Activated T-cell treated with anti-CD3 and anti-CD28 coated beads for 24 hours (primary cell): ENCODE results near the gene NAV2.
A peak's percentile ranks its signal among the peaks of the same experiment; 100 is the strongest.

ENCODE experiments used
- DNase-seq: peaks from one replicate; pipeline ENCODE4 v3.0.0-alpha.2; 2020; ENCODE audit warnings: low read depth

The NAV2 gene

DNA sequence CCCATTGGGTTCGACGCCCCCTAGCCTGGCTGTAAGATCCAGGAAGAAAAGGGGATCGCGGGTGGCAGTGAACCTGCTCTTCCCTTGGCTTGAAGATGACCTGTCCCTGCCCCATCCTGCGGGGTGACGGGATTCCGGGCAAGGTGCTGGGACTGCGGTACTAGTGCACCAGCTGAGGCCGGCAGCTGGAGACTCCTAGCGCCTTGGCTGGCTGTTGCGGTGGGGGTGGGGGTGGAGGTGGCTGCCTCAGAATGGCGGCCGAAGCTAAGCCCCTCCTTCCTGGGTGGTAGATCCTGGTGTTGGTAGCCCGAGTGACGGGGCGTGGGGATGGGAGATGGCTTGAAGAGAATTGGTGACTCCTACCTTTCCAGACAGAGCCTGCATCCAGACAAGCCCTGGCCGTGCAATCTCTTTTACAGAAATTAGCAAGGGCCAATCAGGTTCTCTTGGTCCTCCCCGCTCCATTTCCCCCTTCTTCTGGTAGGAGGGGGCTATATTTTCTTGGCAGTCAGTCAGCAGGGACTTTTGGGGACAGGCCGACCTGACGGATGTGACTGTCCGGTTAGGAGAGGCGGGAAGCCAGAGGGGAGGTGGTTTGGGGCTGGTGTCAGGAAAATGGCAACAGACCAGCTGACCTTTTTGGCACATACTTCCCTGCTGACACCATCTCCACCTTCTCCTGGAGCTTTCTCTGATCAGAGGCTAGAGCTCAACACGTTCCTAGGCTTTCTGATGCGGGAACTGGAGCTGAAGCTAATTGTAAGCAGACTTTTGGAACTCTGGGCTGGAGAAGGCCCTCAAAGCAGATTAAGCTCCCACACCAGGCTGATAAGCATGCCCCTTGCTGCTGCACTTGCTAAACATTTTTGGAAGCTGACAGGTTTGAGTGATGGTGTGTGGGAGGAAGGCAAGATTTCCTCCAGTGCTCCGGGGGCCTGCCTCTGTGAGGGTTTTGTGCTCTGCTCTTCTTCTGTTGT lies 2.0 kb downstream of the NAV2 start:
- DNase-seq: no peak

DNA sequence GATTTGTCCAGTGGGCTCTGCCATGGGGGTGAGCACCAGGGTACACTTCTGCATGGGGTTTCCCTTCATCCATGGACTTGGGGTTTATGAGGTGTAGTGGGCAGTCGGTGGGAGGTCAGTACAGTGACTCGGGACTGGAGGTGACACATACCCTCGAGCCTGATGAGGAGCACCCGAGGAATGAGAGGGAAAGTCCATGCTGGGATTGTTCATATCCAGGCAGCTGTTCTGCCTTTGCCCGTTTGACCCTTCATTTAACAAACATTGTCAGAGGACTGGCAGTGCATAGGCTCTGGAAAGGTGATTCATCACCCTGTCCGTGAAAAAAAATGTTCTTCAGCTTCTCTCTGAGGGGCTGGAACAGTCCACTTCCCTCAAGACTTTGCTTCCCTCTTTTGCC lies 2.7 kb downstream of the NAV2 start:
- no peak for DNase-seq

DNA sequence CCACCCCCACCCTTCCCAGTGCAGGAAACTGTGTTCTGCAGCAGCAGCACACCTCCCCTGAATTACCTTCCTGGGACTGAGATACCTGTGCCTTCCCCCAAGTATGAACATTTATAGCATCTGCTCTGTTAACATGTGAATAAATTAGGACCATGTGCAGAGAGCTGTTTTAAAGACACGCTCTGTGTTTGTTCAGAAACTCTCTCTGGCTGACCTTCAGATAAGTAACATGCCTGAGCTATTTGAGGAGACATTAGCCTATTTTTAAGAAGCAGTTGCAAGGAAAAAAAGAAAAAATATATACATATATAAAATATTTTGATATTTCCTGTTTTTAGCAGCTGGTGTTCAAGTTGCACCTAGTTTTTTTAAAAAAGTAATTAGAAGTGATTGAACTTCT lies 5.4 kb downstream of the NAV2 start:
- DNase-seq: no peak

DNA sequence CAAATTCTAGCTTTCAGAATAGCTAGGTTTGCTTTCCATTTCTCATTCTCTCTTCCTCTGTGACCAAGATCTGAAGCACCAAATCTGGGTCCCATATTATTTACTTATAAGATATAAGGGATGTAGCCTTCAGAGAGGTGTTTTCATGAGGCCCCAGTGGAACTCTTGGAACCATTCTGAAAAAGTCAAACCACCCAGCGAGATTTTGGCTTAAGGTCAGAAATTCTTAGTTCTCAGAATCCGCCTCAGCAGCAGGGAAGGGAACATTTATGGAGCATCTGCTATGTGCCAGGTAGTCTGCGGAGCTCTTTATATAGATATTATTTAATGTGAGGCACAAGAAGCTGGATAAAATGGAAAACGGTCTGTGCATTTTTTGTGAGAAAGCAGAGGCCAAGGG lies 6.3 kb downstream of the NAV2 start:
- no peak for DNase-seq

DNA sequence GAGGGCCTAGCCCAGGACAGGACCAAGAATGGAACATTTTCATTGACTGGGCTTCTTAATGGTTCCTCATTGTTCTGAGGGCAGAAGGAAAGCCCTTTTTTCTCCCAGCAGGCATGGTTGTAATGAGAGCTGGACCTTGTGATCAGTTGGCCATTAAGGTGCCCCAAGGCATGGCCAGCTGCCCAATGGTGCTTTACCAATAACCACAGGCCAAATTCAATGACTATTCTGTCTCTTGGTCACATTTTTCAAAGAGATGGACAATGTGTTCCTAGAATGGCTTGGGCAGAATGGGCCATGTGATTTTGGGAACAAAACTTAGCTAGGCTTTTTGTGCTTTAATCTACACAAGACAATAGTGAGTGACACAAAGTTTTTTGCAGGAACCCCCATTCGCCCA lies 7.3 kb downstream of the NAV2 start:
- no peak for DNase-seq

DNA sequence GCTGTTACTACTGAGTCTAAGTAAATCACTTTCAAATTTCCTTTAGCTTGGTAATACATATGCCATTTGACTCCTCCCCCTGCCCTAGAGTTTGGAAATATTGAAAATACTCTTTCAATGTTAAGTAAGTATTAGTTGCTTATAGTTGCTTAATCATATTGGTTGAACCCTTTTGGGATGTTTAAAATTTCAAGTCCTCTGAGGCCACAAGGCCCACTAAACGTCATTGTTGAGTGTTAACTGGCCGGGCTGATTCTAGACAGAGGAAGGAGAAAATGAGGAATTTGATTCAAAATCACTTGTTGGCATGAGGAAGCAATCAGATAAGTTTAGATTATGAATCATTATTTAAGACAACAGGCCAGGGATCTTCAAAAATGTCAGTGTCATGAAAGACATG lies 8.5 kb downstream of the NAV2 start:
- DNase-seq: no peak

DNA sequence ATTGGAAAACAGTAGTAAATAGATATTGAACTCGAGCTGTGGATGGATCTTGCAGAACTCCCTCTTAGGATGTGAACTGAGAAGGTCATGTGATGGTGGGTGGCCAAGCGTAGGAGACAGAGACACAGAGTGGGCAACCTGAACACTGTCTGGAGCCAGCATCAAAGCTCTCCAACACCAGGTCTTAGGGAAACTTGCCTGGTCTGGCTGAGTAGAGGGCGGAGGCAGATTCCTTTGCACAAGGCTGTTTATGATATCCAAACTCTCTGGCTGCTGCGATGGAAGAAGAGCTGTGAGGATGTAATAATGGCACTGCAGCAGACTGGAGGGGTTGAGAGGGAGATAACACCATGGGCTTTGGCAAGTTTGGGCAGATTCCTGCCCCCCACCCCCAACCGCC lies 10.1 kb downstream of the NAV2 start:
- DNase-seq: no peak

DNA sequence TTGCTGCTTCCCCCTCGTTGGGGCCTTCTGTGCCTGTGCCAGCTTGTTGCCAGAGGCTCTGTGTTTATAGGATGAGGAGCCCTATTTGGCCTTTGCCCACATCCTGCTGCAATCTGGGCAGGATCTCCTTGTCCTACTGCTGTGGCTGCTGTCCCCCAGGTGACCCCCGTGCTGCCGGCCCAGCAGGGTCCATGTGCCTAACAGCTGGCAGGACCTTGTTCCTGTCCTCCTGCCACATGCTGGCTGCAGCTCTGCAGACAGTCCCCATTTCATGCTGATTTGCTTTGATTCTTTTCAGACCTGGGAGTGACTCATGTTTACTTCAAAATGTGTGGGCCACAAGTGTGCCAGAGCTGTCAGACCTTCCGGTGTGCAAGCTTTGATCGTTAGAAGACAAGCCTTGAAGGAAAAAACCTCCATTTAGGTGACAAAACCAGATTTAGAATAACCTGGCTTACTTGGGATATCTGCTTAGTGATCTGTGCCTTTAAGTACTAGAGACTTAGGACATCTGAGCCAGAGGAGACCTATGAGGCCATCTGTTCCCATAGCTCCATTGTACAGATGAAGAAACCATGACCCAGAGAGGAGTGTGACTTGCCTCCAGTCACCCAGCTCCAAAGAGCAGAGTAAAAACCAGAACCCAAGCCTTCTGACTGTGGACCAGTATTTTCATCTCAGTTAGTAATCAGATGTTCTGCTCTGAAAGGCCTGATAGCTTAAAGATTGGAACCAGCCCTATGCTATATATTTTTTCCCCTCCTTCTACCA lies 11.1 kb downstream of the NAV2 start:
- DNase-seq: peak; percentile 25

DNA sequence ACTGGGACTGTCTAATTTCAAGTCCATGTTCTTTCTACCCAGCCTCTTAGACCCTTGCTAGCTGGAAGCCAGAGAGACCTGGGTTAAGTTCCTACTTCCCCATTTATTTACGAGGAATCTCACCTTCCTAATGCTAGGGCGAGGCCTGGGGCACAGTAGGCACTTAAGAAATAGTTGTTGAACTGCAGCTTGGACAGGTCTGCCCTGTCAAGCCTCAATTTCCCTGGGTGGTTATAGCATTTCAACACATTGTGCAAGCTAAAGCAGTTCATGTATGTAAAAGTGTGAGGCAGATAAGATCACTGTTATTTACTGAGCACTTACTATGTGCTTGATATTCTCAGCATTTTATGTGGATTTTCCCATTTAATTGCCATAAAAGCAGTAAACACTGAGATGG lies 12.1 kb downstream of the NAV2 start:
- no peak for DNase-seq

DNA sequence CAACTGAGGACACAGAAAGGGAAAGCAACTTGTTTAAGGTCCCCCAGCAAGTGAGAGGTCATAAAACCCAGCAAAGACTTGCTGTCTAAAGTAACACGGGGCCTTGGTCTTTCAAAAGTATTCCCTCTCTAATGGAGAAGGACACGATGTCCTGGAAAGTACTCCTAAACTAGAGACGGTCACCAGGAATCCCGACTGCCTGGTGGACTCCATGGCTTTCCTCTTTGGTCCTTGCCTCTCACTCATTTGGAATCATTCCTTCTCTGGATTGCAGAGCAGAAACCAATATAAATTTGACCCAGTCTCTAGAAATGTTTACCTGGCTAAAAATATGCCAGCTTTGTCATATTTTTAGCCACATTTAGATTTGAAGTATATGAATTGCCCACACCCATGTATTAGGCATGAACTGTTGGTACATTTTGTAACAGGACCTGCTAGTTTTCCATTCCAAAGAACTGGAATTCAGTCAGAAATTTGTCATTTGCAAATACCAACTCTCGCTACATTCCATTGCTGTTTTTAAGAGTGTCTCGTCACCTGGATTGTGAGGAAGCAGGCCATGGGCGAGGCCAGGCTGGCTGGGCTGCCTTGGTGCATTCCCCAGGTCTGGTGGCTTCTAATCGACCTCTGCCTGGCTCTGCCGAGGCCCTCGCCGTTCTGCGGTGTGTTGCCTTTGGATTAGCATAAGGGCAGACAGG lies 12.9 kb downstream of the NAV2 start:
- DNase-seq: no peak

DNA sequence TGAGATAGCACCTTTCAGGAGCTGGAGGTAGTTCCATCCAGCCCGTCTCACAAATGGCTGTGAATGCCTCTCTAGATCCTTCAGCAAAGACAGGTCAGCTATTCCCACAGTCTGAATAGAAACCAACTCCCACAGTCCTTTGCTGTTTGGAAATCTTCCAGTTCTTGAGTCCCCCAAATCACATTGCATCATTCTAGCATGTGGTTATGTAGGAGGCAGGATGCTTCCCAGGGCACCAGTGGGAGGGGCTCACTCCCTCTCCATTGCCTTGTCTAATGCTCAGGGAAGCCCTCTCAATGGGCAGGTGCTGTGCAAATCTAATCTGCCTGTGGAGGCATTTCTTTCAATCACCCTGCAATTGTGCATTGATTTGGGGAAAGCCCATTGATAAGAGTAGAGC lies 14.6 kb downstream of the NAV2 start:
- DNase-seq: no peak

DNA sequence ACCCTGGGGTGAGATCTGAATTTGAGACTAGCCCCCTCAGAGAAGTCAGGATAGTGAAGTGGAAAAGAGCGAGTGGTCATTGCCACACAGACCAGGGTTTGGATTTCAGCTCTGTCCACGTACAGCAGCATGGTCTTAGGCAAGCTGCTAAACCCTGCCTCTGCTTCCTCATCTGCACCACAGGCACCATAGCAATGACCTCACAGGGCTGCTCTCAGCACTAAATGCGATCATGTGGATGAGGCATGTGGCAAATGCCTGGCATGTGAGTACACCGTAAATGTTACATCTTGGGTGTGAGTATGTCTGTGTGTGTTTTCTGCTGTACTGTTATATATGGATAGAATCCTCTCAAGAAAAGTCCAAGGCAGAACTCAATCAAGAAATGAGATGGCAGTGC lies 15.8 kb downstream of the NAV2 start:
- no peak for DNase-seq

DNA sequence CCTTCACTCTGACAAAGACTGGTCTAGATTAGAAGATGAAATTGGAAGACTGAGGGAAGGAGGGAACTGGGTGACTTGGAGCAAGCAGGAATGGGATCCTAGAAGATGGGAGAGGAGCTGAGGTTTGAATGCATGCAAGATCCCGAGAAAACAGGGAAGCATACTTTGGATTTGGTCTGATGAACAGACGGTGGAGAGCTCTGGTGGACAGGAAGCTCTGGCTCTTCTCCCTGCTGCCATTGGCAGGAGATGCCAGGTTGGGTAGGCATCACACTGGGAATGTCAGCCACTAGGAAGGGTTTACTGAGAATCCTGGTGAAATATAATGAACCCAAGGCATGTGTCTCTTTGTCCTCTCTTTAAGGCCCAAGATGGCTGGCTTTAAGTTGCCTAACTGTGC lies 16.5 kb downstream of the NAV2 start:
- DNase-seq: no peak

DNA sequence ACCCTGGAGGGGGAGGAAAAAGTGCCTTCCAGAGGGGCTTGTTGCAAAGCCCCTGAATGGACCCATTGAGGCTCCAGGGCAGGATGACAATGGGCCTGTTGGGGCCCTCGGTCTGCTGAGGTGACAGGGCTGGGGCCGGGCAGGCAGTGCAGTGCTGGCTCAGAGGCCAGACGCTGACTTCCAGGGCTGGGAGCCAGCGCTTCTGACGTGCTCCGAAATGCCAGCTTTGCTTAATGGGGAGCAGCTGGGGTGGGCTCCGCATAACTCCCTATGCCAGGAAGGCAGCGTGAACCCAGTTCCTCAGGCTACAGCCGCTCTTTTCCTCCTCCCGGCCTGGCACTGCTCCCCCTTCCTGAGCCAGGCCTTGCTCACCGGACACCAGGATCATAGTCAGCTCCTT lies 17.7 kb downstream of the NAV2 start:
- DNase-seq: no peak

DNA sequence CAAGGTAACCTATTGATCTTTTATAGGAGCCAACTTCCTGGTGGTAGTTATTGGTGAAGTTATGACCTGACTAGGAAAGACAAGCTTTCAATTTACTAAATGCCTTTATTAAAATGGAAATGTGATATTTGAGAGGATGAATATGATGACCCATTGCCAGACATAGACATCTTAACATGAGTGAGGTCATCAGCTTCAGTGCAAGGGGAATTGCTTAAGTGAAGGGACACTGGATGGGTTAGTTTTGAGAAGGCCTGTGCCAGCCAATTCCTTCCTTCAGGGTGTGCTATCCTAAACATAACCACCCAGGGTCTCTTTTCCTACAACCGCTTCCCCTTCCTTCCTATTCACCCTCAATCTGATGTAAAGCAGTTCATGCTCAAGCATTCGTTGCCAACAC lies 21.5 kb downstream of the NAV2 start:
- DNase-seq: no peak

DNA sequence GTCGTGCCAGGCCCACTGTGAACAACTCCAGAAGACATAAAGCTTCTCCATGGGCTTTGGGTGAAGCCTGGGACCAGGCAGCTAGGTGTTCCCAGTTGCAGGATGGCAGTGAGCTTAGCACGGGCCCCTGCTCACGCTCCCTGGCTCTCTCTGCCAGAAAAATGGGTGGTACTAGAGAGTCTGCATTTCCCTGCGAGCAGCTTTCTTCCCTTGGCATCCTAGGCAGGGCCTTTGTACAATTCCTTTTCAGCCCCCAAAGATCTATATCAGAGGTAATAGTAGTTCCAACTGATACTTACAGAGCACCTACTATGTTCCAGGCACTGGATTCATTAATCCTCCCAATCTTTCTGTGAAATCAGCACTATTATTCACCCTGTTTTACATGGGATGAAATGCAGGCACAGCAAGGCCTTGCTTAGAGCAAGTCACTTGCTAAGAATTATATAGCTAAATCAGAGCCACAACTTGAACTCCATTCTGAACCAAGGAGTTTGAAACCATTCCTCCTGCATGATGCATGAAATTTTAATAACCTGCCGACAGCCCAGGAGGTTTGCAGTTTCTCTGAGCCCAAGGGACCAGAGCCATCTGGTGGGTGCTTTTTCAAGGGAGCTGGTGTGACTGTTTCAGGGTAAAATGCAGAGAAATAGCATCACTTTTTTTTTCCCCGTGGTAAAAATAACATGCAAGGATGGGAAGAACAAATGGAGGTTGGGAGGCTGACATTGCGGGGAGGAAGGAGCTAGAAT lies 22.7 kb downstream of the NAV2 start:
- DNase-seq: no peak

DNA sequence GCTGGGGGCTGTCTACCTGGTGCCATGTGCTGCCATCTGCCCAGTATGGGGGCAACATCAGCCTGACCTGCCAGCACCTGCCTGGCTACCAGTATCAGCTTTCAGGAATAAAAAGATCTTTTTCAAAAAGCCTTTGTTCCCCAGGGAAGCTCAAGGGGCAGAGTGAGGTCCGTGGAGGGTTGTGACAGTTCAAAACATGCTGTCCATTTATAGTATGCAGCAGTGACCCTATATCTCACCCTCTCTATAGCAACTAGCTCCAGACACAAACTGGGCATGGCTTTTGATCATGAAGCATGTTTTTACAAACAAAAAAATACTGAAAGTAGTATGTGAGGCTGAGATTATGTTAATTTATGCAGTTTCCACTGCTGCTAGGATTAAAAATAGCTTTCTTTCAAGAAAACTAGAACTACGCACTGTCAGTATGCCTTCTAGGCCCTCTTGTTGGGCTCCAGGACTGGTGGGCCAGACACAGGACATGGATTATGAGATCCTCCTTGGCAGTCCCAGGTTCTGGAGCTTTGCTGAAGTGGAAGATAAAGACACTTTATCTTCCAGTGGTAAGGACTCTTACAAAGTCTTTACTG lies 23.4 kb downstream of the NAV2 start:
- no peak for DNase-seq

DNA sequence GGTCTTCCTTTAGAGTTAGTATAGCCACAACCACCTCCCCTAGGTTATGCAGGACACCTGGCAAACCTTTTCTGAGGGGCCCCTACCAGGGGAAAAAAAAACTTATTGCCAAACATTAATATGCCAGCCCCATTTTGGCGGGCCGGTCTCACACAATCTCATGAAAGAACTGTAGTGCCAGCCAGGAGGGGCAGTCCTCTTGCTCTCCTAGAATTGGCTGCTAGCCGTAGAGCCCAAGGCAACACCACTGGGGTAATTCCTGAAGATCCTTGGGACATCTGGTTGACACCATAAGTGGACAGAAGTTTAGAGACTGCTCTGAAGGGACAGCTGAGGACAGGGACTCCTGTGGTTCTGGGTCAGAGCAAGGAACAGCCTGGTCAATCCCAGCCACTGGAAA lies 24.2 kb downstream of the NAV2 start:
- DNase-seq: no peak

DNA sequence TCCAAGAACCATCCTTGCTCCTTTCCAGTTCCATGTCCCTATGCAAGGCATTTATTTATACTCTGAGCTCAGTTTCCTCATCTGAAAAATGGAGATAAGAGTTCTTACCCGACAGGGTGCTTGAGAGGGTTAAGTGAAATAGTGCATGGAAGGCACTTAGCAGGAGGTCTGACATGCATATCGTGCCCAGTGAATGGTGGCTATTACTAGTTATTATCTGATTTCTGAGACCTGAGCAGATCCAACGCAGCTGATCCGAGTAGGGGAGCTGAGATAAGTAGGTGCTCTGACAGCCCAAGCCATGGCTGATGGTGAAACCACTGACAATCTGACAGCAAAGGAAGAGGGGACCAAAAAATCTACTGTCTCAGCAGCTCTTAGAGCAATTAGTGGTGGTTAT lies 24.9 kb downstream of the NAV2 start:
- DNase-seq: no peak

DNA sequence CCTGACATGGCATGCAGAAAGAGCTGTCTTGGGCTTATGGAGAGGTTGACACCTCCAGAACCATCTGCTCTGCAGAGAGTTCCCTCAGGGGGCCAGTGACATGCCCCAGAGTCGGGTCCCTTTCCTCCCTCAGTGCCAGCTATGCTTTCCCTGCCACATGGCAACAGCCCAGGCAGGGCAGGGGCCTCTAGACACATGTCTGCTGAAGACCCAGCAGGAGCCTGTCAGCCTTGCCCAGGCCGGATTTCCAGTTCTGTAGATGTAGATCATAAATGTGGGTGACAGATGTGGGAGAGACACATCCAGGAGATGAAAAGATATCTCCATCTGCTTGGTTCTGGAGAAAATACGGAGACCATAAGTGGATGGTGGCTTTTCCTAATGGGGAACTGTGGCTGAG lies 25.5 kb downstream of the NAV2 start:
- no peak for DNase-seq

DNA sequence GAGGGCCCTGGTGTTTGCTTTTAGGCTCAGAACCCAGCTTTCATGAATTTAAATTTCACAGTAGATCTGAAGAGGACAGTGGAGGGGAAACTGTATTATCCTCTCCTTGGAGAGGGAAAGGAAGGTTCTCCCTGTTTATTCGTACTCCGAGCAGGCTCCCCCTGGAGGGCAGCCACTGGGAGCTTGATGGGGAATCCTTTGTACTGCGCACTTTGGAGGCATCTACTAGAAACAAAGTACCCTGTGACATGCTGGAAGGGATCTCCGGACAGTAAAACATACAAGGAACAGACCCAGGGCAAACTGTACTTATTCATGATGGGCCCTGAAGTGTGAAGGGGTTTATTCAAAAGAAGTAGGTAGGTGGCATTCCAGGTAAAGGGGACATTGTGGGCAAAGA lies 27.2 kb downstream of the NAV2 start:
- no peak for DNase-seq

DNA sequence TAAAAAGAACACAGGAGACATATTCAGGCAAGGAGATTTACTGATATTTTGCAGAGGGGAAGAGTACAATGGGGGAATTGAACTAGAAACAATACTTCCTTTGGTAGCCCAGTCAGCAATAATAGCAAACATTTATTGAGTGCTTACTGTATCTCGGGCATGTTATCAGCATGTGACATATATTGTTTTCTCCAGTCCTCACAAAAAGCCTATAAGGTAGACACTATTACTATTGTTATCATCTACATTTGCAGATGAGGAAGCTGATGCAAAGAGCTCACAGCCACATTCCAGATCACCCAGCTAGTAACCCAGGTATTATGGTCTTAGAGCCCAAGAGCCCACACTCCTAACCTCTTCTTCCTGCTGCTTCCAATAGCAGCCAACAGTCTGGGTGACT lies 27.9 kb downstream of the NAV2 start:
- no peak for DNase-seq
